ENCODE measurements around the gene BARHL1.

DNA sequence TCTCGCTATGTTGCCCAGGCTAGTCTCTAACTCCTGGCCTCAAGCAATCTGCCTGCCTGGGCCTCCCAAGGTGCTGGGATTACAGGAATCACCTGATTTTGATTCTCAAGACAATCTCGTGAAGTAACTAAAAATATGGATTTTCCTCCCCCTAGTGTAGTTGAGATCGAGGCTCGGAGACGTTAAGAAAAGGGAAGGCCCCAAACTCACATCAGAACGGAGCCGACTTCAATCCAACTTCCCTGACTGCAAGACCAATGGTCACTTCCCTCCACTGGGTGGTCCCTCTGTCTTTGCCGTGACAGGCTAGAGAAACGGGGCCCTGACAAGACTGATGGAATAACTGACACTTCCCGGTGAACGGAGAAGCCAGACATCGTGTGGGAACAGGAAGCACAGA lies 28.3 kb downstream of the BARHL1 start:
- TF ChIP-seq, protein P1, sequence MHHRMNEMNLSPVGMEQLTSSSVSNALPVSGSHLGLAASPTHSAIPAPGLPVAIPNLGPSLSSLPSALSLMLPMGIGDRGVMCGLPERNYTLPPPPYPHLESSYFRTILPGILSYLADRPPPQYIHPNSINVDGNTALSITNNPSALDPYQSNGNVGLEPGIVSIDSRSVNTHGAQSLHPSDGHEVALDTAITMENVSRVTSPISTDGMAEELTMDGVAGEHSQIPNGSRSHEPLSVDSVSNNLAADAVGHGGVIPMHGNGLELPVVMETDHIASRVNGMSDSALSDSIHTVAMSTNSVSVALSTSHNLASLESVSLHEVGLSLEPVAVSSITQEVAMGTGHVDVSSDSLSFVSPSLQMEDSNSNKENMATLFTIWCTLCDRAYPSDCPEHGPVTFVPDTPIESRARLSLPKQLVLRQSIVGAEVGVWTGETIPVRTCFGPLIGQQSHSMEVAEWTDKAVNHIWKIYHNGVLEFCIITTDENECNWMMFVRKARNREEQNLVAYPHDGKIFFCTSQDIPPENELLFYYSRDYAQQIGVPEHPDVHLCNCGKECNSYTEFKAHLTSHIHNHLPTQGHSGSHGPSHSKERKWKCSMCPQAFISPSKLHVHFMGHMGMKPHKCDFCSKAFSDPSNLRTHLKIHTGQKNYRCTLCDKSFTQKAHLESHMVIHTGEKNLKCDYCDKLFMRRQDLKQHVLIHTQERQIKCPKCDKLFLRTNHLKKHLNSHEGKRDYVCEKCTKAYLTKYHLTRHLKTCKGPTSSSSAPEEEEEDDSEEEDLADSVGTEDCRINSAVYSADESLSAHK (tag by site-specific recombination; IDR thresholded peaks at IDR 0.05) = no peak
- TF ChIP-seq ZNF623 (tag by site-specific recombination; IDR thresholded peaks at IDR 0.05) (no peak), ZBTB7A (tag by site-specific recombination; IDR thresholded peaks at IDR 0.05; ENCODE audit: low read depth) (no peak), ZNF416 (tag by site-specific recombination; IDR thresholded peaks at IDR 0.05) (no peak), SCRT1 (tag by site-specific recombination; IDR thresholded peaks at IDR 0.05; ENCODE audit: borderline replicate concordance) (no peak), ZNF121 (tag by site-specific recombination; IDR thresholded peaks at IDR 0.05) (no peak), HOXA7 (CRISPR knock-in tag; IDR thresholded peaks at IDR 0.05; ENCODE audit: borderline replicate concordance) (no peak), ZNF114 (tag by site-specific recombination; IDR thresholded peaks at IDR 0.05) (no peak), ZXDB (tag by site-specific recombination; IDR thresholded peaks at IDR 0.05) (no peak), ZNF223 (tag by site-specific recombination; IDR thresholded peaks at IDR 0.05) (no peak), REPIN1 (tag by site-specific recombination; IDR thresholded peaks at IDR 0.05; ENCODE audit: low read depth) (no peak)
- TF ChIP-seq, protein P2, sequence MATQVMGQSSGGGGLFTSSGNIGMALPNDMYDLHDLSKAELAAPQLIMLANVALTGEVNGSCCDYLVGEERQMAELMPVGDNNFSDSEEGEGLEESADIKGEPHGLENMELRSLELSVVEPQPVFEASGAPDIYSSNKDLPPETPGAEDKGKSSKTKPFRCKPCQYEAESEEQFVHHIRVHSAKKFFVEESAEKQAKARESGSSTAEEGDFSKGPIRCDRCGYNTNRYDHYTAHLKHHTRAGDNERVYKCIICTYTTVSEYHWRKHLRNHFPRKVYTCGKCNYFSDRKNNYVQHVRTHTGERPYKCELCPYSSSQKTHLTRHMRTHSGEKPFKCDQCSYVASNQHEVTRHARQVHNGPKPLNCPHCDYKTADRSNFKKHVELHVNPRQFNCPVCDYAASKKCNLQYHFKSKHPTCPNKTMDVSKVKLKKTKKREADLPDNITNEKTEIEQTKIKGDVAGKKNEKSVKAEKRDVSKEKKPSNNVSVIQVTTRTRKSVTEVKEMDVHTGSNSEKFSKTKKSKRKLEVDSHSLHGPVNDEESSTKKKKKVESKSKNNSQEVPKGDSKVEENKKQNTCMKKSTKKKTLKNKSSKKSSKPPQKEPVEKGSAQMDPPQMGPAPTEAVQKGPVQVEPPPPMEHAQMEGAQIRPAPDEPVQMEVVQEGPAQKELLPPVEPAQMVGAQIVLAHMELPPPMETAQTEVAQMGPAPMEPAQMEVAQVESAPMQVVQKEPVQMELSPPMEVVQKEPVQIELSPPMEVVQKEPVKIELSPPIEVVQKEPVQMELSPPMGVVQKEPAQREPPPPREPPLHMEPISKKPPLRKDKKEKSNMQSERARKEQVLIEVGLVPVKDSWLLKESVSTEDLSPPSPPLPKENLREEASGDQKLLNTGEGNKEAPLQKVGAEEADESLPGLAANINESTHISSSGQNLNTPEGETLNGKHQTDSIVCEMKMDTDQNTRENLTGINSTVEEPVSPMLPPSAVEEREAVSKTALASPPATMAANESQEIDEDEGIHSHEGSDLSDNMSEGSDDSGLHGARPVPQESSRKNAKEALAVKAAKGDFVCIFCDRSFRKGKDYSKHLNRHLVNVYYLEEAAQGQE (tag by site-specific recombination; IDR thresholded peaks at IDR 0.05) = no peak
- TF ChIP-seq, protein P3, sequence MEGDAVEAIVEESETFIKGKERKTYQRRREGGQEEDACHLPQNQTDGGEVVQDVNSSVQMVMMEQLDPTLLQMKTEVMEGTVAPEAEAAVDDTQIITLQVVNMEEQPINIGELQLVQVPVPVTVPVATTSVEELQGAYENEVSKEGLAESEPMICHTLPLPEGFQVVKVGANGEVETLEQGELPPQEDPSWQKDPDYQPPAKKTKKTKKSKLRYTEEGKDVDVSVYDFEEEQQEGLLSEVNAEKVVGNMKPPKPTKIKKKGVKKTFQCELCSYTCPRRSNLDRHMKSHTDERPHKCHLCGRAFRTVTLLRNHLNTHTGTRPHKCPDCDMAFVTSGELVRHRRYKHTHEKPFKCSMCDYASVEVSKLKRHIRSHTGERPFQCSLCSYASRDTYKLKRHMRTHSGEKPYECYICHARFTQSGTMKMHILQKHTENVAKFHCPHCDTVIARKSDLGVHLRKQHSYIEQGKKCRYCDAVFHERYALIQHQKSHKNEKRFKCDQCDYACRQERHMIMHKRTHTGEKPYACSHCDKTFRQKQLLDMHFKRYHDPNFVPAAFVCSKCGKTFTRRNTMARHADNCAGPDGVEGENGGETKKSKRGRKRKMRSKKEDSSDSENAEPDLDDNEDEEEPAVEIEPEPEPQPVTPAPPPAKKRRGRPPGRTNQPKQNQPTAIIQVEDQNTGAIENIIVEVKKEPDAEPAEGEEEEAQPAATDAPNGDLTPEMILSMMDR (tag by site-specific recombination; IDR thresholded peaks at IDR 0.05) = no peak
